Measurements from ENCODE around the gene RNF225. TPM values are rescaled to one million over a fixed set of nuclear protein-coding genes. Genes with fewer than 3 reads are reported as not detected.

RNF225 gene
- total RNA-seq, 1 donor from 2014 or later, result 0.36 TPM

DNA sequence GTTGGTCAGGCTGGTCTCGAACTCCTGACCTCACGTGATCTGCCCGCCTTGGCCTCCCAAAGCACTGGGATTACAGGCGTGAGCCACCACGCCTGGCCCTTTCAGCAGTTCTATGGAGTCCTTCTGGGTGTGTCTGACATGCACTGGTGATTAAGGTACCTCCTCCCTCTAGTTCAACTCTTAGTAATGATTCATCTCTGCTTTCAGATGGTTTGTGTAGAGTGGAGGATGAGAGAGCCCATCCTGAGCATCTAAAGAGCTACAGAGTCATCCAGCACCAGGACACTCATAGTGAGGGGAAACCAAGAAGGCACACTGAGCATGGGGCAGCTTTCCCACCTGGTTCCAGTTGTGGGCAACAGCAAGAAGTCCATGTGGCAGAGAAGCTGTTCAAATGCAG is 21.1 kb downstream of the RNF225 start:
- Histone ChIP-seq H3K4me3 (ENCODE audit: insufficient read depth, low read depth, low read length) (no peak overlapping the region), H3K27ac (ENCODE audit: low read depth, low read length) (no peak overlapping the region), H3K4me1 (ENCODE audit: insufficient read depth, low read length) (no peaks in the 10 kb centered on the region), H3K79me2 (ENCODE audit: insufficient read depth, low read length) (peaks cover 7% of the 10 kb centered on the region), H4K20me1 (ENCODE audit: insufficient read depth, low read length) (no peaks in the 10 kb centered on the region), H3K4me2 (ENCODE audit: low read length) (no peak overlapping the region), H3K27me3 (ENCODE audit: insufficient read depth, low read length) (no peaks in the 10 kb centered on the region), H2AFZ (ENCODE audit: low read depth, low read length) (no peak overlapping the region), H3K36me3 (ENCODE audit: insufficient read depth, low read length) (peaks cover 38% of the 10 kb centered on the region), H3K9me3 (ENCODE audit: insufficient read depth, low read depth, low read length) (peaks cover 32% of the 10 kb centered on the region), H3K9ac (ENCODE audit: low read length) (no peak overlapping the region)
- TF ChIP-seq EZH2 (IDR thresholded peaks at IDR 0.05; ENCODE audit: insufficient read depth, low read length), result no peak
- TF ChIP-seq, protein P1, sequence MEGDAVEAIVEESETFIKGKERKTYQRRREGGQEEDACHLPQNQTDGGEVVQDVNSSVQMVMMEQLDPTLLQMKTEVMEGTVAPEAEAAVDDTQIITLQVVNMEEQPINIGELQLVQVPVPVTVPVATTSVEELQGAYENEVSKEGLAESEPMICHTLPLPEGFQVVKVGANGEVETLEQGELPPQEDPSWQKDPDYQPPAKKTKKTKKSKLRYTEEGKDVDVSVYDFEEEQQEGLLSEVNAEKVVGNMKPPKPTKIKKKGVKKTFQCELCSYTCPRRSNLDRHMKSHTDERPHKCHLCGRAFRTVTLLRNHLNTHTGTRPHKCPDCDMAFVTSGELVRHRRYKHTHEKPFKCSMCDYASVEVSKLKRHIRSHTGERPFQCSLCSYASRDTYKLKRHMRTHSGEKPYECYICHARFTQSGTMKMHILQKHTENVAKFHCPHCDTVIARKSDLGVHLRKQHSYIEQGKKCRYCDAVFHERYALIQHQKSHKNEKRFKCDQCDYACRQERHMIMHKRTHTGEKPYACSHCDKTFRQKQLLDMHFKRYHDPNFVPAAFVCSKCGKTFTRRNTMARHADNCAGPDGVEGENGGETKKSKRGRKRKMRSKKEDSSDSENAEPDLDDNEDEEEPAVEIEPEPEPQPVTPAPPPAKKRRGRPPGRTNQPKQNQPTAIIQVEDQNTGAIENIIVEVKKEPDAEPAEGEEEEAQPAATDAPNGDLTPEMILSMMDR (IDR thresholded peaks at IDR 0.05; ENCODE audit: insufficient read depth, low read depth, low read length), result no peak
- Mint-ChIP-seq H3K27me3 (ENCODE audit: low read depth, unreplicated experiment) (no peaks in the 10 kb centered on the region), H3K9me3 (ENCODE audit: unreplicated experiment) (peaks cover 4% of the 10 kb centered on the region), H3K36me3 (ENCODE audit: low read depth, unreplicated experiment) (peaks cover 37% of the 10 kb centered on the region), H3K4me3 (ENCODE audit: unreplicated experiment) (no peak overlapping the region), H3K27ac (ENCODE audit: unreplicated experiment) (no peak overlapping the region), H3K4me1 (ENCODE audit: low read depth, unreplicated experiment) (no peaks in the 10 kb centered on the region)
- no peak for FAIRE-seq
- DNase-seq (ENCODE audit: low read depth), result no peak

DNA sequence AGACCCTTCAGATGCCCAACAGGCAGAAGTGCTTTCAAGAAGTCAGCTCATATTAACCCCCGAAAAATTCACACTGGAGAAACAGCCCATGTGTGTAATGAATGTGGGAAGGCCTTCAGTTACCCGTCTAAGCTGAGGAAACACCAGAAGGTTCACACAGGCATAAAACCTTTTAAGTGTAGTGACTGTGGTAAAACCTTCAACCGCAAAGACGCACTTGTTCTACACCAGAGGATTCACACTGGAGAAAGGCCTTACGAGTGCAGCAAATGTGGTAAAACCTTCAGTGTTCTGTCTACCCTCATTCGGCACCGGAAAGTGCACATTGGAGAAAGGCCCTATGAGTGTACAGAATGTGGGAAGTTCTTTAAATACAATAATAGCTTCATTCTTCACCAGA is 21.6 kb downstream of the RNF225 start:
- DNase-seq (ENCODE audit: low read depth) (no peak), FAIRE-seq (no peak)
- Histone ChIP-seq H3K4me3 (ENCODE audit: insufficient read depth, low read depth, low read length) (no peak overlapping the region), H3K27me3 (ENCODE audit: insufficient read depth, low read length) (no peaks in the 10 kb centered on the region), H3K4me1 (ENCODE audit: insufficient read depth, low read length) (no peaks in the 10 kb centered on the region), H3K79me2 (ENCODE audit: insufficient read depth, low read length) (peaks cover 7% of the 10 kb centered on the region), H3K4me2 (ENCODE audit: low read length) (no peak overlapping the region), H2AFZ (ENCODE audit: low read depth, low read length) (no peak overlapping the region), H3K9me3 (ENCODE audit: insufficient read depth, low read depth, low read length) (peaks cover 32% of the 10 kb centered on the region), H4K20me1 (ENCODE audit: insufficient read depth, low read length) (no peaks in the 10 kb centered on the region), H3K36me3 (ENCODE audit: insufficient read depth, low read length) (peaks cover 38% of the 10 kb centered on the region), H3K27ac (ENCODE audit: low read depth, low read length) (no peak overlapping the region), H3K9ac (ENCODE audit: low read length) (no peak overlapping the region)
- peaks cover 37% of the 10 kb centered on the region for H3K36me3 Mint-ChIP-seq (ENCODE audit: low read depth, unreplicated experiment)
- TF ChIP-seq, protein P1 (IDR thresholded peaks at IDR 0.05; ENCODE audit: insufficient read depth, low read depth, low read length), result no peak
- no peak for TF ChIP-seq EZH2 (IDR thresholded peaks at IDR 0.05; ENCODE audit: insufficient read depth, low read length)
- H3K27ac Mint-ChIP-seq (ENCODE audit: unreplicated experiment), result no peak overlapping the region
- H3K4me1 Mint-ChIP-seq (ENCODE audit: low read depth, unreplicated experiment), result no peaks in the 10 kb centered on the region
- no peaks in the 10 kb centered on the region for H3K27me3 Mint-ChIP-seq (ENCODE audit: low read depth, unreplicated experiment)
- peaks cover 4% of the 10 kb centered on the region for H3K9me3 Mint-ChIP-seq (ENCODE audit: unreplicated experiment)
- no peak overlapping the region for H3K4me3 Mint-ChIP-seq (ENCODE audit: unreplicated experiment)

DNA sequence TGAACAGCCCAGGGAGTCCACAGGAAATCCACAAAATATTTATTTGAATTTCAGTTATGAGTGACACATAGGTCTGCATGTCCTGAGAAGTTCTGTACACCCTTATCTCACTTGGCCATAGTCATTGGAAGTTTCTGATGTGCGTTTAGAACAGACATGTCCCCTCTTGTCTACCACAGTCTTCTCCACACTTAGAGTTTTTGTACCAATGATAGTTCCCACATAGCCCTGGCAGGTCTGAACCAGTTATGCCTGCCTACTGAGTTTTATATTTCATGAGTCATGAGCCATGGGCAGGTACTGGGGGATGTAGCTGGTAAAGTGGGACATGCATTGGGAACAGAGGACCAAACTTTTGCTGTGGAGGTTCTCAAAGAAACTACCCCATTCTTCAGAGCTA is 33.2 kb downstream of the RNF225 start:
- no peak overlapping the region for H3K27ac ChIP-seq (ENCODE audit: low read depth, low read length)
- no peak overlapping the region for H3K27ac Mint-ChIP-seq (ENCODE audit: unreplicated experiment)
- no peak overlapping the region for H3K9ac ChIP-seq (ENCODE audit: low read length)
- H3K4me3 ChIP-seq (ENCODE audit: insufficient read depth, low read depth, low read length), result no peak overlapping the region
- peaks cover 70% of the 10 kb centered on the region for H3K9me3 ChIP-seq (ENCODE audit: insufficient read depth, low read depth, low read length)
- no peaks in the 10 kb centered on the region for H4K20me1 ChIP-seq (ENCODE audit: insufficient read depth, low read length)
- TF ChIP-seq, protein P1 (IDR thresholded peaks at IDR 0.05; ENCODE audit: insufficient read depth, low read depth, low read length), result no peak
- no peak for TF ChIP-seq EZH2 (IDR thresholded peaks at IDR 0.05; ENCODE audit: insufficient read depth, low read length)
- H3K36me3 ChIP-seq (ENCODE audit: insufficient read depth, low read length), result peaks cover 18% of the 10 kb centered on the region
- H2AFZ ChIP-seq (ENCODE audit: low read depth, low read length), result no peak overlapping the region
- H3K9me3 Mint-ChIP-seq (ENCODE audit: unreplicated experiment), result peaks cover 46% of the 10 kb centered on the region
- no peak for FAIRE-seq
- no peak overlapping the region for H3K4me3 Mint-ChIP-seq (ENCODE audit: unreplicated experiment)
- no peaks in the 10 kb centered on the region for H3K4me1 ChIP-seq (ENCODE audit: insufficient read depth, low read length)
- no peaks in the 10 kb centered on the region for H3K79me2 ChIP-seq (ENCODE audit: insufficient read depth, low read length)
- H3K36me3 Mint-ChIP-seq (ENCODE audit: low read depth, unreplicated experiment), result peaks cover 43% of the 10 kb centered on the region
- no peaks in the 10 kb centered on the region for H3K4me1 Mint-ChIP-seq (ENCODE audit: low read depth, unreplicated experiment)
- no peaks in the 10 kb centered on the region for H3K27me3 Mint-ChIP-seq (ENCODE audit: low read depth, unreplicated experiment)
- H3K27me3 ChIP-seq (ENCODE audit: insufficient read depth, low read length), result no peaks in the 10 kb centered on the region
- H3K4me2 ChIP-seq (ENCODE audit: low read length), result no peak overlapping the region
- DNase-seq (ENCODE audit: low read depth), result no peak
